HG03039 (cell line): ENCODE measurements around the gene BCL11B.

Experiments
- ATAC-seq: cut with Tn5 transposase; IDR thresholded peaks from one replicate; pipeline ENCODE4 v1.9.1; 2021; ENCODE audit warnings: mild to moderate bottlenecking, moderate library complexity; ENCODE audit not compliant: unreplicated experiment

The BCL11B gene

DNA sequence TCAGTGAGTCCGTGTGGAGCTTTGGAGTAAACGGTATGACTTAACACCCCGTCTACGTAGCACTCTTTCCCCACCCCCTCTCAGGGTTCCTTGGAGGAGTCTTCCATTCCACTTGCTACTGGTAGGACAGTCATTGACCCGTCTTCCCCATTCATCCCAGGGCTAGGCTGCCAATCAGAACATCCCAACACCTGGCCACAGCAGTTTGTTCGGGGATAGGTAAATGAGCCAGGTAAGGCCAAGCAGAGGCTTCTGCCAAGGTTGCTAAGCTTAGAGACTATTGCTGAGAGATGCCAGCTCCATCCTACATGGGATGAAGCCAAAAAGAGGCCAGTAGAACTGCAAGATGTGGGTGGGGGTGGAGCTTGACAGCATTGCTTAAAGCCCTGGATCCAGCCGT is 130.8 kb downstream of the BCL11B start:
- ATAC-seq = no peak

GRCh38 chr14:99138999-99139865 is 132.8 kb downstream of the BCL11B start:
- ATAC-seq = no peak

DNA sequence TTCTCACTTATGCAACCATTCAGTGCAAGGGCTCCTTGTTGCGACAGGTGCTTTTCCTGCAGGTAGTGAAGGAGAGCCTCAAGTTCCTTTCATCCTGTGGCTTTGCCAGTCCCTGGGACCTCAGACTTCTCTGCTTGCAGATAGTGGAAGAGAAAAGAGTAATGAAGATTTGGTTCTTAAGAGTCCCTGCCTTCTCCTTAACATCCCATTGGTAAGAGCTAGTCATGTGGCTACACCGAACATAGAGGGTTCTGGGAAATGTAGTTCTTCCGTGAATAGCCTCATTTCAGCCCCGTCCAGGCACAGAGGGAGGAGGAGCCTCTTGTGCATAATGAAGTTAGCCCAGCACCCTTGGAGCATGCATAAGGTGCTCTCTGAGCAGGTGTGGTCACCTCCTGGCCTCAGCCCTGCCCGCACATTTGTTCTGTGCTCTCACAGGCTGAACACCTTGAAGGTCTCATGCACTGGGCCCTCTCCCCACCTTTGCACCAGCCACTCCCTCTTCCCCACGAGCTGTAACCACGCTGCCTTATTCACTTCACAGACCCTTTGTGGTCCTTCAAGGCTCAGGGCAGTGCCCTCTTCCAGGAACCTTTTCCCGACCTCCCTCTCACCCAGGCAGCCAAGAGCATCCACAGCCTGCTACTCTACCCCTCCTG is 134.0 kb downstream of the BCL11B start:
- no peak for ATAC-seq

DNA sequence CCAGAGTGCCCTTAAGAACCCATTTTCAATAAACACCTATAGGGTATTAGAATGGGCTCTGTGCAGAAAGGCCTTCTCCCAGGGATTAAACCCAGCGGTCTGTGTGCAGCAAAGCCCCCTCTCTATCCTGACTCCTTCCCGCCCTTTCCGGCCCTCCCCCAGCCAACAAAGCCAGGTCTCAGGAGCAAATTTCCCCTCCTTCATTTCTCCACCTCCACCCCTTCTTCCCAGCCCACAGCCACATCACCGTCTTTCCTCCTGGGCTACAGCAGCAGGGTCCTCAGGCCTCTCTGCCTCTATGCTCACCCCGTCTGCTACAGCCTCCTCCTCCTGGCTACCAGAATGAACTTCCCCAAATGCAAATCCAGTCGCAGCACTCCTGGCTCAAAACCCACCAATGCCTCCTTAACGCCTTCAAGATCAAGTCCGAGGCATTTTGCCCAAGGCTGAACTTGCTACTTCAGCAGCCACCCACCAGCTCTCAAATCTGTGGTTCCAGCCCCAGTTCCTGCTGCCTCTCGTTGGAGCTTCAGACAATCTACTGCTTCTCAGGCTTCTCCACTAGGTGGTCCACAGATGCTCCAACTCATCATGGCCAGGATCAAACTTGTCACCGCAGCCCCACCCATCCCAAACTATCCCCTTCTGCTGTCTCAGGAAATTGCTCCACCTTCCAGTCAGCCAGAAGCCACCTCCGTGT is 134.8 kb downstream of the BCL11B start:
- no peak for ATAC-seq

- no peak for ATAC-seq
These were observed 135.6 kb downstream of the BCL11B start for GRCh38 chr14:99136401-99136800.

GRCh38 chr14:99136047-99136400 is 136.0 kb downstream of the BCL11B start:
- ATAC-seq = no peak

DNA sequence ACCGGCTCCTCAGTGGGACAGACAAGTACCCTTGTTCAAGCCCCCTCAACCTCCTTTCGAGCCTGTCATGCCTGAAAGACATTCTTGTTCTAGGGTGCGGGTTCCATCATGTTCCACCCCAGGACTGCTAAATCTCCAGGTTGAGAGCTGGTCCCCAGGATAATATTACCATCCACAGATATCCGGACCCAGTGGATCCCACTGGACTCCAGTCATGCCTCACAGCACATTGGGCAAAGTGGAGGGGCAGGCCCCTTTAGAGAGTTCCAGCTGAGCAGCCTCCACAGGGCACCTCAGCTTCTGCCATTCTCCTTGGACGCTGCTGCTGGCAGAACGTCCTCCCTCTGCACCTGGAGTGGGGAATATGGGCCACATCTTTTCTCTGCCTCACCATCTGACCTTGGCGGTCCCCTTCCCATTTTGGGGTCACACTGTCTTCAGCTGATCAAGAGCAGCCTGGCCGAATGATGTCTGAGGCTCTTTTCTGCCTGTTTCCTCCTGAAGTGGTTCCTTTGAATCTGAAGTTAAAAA is 137.4 kb downstream of the BCL11B start:
- ATAC-seq = no peak

GRCh38 chr14:99133636-99134515 is 138.1 kb downstream of the BCL11B start:
- ATAC-seq = no peak

DNA sequence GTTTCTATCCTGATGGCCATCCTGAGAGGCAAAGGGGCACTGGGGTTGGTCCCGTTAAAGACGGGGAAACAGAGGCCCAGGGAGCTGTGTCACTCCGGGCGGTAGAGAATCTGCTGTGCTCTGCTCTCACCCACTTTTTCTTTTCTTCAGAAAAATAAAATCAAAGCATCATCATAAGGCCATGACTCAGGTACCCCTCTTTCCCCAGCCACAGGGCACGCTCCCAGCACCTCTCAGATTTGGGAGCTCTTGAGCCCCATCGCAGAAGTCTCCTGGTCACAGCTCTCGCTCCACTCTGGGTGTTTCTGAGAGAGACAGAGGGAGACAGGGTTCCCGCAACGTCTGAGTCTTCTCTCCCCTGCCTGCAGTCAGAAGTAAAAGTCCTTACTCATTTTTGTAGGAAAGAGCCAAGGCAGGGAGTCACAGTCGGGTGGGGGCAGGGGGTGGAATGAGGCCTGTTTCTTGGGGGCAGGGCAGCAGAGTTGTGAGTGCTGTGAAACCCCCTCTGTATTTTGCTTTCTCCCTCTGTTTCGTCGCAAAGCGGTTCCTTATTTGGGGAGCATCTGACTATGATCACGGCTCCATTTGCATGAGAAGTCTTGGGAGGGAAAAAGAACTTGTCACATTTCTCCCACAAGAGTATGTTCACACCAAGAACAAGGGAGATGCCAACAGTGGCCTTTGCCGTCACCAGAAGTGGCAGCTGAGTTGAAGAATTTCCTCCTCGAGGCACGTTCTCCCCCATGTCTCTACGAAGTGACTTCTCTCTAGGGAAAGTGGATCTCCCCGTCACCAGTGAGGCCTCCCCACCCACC is 139.0 kb downstream of the BCL11B start:
- no peak for ATAC-seq

- no peak for ATAC-seq
These were observed 140.2 kb downstream of the BCL11B start for GRCh38 chr14:99131632-99132271.

- ATAC-seq = no peak
These were observed 142.0 kb downstream of the BCL11B start for GRCh38 chr14:99129998-99130397.

- no peak for ATAC-seq
These were observed 142.7 kb downstream of the BCL11B start for GRCh38 chr14:99129211-99129696.

- ATAC-seq = no peak
These were observed 143.8 kb downstream of the BCL11B start for GRCh38 chr14:99128185-99128584.

DNA sequence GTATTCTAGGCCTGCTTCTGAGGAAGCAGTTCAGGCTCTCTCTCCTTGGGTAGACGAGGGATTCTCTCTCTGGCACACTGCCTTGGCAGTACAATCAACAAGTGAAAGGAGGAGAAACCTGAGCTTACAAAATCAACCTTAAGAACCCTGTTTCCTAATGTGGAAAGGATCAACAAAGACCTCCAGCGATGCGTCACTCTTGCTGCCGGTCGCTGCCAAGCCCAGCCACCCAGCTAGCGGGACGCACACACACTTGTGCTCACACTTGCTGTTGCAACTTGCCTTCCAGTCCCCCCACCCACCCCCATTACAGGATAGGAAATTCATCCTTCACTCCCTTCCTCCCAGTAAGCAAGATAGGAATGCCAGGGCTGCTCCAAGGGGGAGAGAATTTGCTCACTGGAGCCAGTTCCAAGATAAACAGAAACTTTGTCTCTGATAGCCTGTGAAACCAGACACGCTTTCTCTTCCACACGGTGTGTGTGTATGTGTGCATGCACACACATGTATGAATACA is 144.3 kb downstream of the BCL11B start:
- ATAC-seq = no peak

DNA sequence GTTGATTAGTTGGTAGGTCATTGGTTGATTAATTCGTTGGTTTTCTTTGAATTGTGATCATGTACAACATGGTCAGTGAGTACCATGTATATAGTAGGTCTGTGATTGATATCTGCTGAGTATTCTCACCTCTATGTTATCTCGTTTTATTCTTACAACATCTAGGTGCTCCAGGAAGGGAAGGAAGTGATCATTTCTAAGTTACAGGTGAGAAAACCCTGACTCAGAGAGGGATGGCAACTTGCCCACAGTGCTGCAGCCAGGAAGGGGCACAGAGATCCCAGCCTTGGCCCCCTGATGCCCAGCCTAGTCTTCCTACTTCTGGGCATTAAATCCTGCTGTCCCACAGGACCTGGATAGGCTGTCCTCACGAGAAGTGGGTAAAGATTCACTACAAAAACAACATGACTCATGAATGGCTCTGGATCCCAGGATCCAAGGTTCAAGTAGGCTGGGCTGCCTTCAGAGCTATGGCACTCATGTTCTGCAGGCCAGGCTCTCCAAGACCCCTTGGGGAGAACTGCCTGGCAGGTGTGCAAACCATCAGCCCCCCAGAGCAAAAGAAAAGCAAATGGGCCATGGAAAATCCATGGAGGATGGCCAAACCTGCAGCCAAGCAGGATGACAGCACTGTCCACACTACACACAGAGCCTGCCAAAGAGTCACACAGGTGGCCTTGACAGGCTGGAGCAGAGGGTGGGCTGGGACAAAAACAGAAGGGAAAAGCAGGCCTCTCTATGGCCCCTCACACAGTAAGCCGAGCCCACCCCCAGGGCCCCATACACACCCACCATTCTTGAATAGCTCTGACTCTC is 146.2 kb downstream of the BCL11B start:
- ATAC-seq = no peak

GRCh38 chr14:99125113-99125512 is 146.9 kb downstream of the BCL11B start:
- ATAC-seq = no peak

GRCh38 chr14:99124482-99125105 is 147.4 kb downstream of the BCL11B start:
- ATAC-seq = no peak
